Keratinocyte (primary cell): ENCODE measurements around the gene ASIC2. TPM values are rescaled to one million over a fixed set of nuclear protein-coding genes. Genes with fewer than 3 reads are reported as not detected.
"Not testable (repeated sequence)": the region's sequence is repeated elsewhere in the genome, so short reads cannot be mapped to it uniquely, and the experiment has no call there.

Source experiments
- DNase-seq: peaks from one replicate; pipeline ENCODE4 v3.0.0-alpha.2; 2011; ENCODE audit warnings: low read depth, missing footprints, low spot score
- FAIRE-seq: peaks from 2 replicates; lab custom pipeline; 2011; peaks lifted over from hg19 to GRCh38; lab: Jason Lieb, UNC
- H2AFZ ChIP-seq: 2 replicates; pipeline ENCODE4 v1.6.0; 2012; ENCODE audit warnings: low read length, control low read depth, inconsistent platforms; ENCODE audit not compliant: control insufficient read depth
- H3K27ac ChIP-seq: 2 replicates; pipeline ENCODE4 v1.5.1; 2011; ENCODE audit warnings: low read length; ENCODE audit not compliant: control insufficient read depth, insufficient read depth
- H3K27me3 ChIP-seq: 3 replicates; pipeline ENCODE4 v1.6.0; 2011; ENCODE audit warnings: low read length; ENCODE audit not compliant: control insufficient read depth, insufficient read depth; ENCODE audit errors: extremely low read depth
- H3K36me3 ChIP-seq, 2 experiments: 2 replicates in 1 of 2; 3 replicates in 1 of 2; pipeline ENCODE4 v1.5.1; 2011; ENCODE audit warnings: low read length in 2 of 2, mild to moderate bottlenecking in 1 of 2; ENCODE audit not compliant: control insufficient read depth in 2 of 2, insufficient read depth in 2 of 2; ENCODE audit errors: extremely low read depth in 1 of 2
- H3K4me1 ChIP-seq: 3 replicates; pipeline ENCODE4 v1.5.1; 2011; ENCODE audit warnings: low read length; ENCODE audit not compliant: control insufficient read depth, insufficient read depth; ENCODE audit errors: extremely low read depth
- H3K4me2 ChIP-seq: 3 replicates; pipeline ENCODE4 v1.6.0; 2011; ENCODE audit warnings: low read depth, low read length; ENCODE audit not compliant: control insufficient read depth, insufficient read depth; ENCODE audit errors: extremely low read depth
- H3K4me3 ChIP-seq, 3 experiments: fragments of 200-600 bp in 1 of 3; sonication (generic) in 1 of 3; 2 replicates in 2 of 3; 3 replicates in 1 of 3; pipeline ENCODE4 v1.5.1; 2011 to 2016; ENCODE audit warnings: low read length in 3 of 3, mild to moderate bottlenecking in 3 of 3, control low read depth in 2 of 3, inconsistent platforms in 1 of 3, low read depth in 1 of 3, mixed read lengths in 1 of 3, mixed run types in 1 of 3, moderate library complexity in 1 of 3; ENCODE audit not compliant: control insufficient read depth in 2 of 3, insufficient read depth in 2 of 3; ENCODE audit errors: extremely low read depth in 1 of 3
- H3K79me2 ChIP-seq: 2 replicates; pipeline ENCODE4 v1.6.0; 2012; ENCODE audit warnings: low read length; ENCODE audit not compliant: control insufficient read depth, insufficient read depth
- H3K9ac ChIP-seq: 3 replicates; pipeline ENCODE4 v1.6.0; 2011; ENCODE audit warnings: low read length; ENCODE audit not compliant: control insufficient read depth, insufficient read depth; ENCODE audit errors: extremely low read depth
- H3K9me1 ChIP-seq: 3 replicates; pipeline ENCODE4 v1.6.0; 2011; ENCODE audit warnings: low read length; ENCODE audit not compliant: control insufficient read depth, insufficient read depth; ENCODE audit errors: extremely low read depth
- H3K9me3 ChIP-seq: 2 replicates; pipeline ENCODE4 v1.5.1; 2012; ENCODE audit warnings: low read depth, low read length; ENCODE audit not compliant: control insufficient read depth
- H4K20me1 ChIP-seq: 3 replicates; pipeline ENCODE4 v1.6.0; 2011; ENCODE audit warnings: low read length; ENCODE audit not compliant: control insufficient read depth, insufficient read depth; ENCODE audit errors: extremely low read depth
- EZH2 ChIP-seq: IDR thresholded peaks from one replicate; pipeline ENCODE4 v1.6.1; 2012; ENCODE audit warnings: inconsistent platforms, mild to moderate bottlenecking, low read length, moderate library complexity
- dilution Hi-C: fragments of 300-500 bp; cut with MboI; formaldehyde crosslinking; loops from one replicate; pipeline ENCODE4 v1.7.0; 2020; ENCODE audit warnings: low sequenced_read_pairs; ENCODE audit not compliant: extremely low pct_ligation_motif_present
- polyA plus RNA-seq, 5 experiments: library from polyadenylated mRNA; depleted of rRNA in 3 of 5; stranded (reverse) in 3 of 5; stranded (forward) in 1 of 5; unstranded in 1 of 5; fragments of >200 nt; gene quantifications; 1 replicate in 1 of 5; 2 replicates in 3 of 5; 3 replicates in 1 of 5; pipeline versions ENCODE4 v1.2.1 to v1.2.3, GENCODE V29; 2011 to 2012; ENCODE audit warnings: missing spikeins in 2 of 5, low read depth in 1 of 5, low replicate concordance in 1 of 5
- TF ChIP-seq, protein P1 (sequence below), 3 experiments: IDR thresholded peaks in 1 of 3; conservative IDR thresholded peaks in 1 of 3; optimal IDR thresholded peaks in 1 of 3; 2 replicates in 2 of 3; 3 replicates in 1 of 3; pipeline versions ENCODE3 to v1.5.1; 2011; ENCODE audit warnings: low read length in 3 of 3, mild to moderate bottlenecking in 3 of 3, moderate library complexity in 2 of 3, control low read depth in 1 of 3, inconsistent platforms in 1 of 3; ENCODE audit not compliant: insufficient read depth in 2 of 3; ENCODE audit errors: extremely low read depth in 1 of 3

ASIC2 gene
- polyA plus RNA-seq, 1 donor (not counting 4 experiments of a cell fraction or from before 2014, with no cell fraction given), result not detected

GRCh38 chr17:32992321-32993033 lies 300.6 kb downstream of the ASIC2 start:
- peaks cover 2% of the 10 kb centered on the region for H3K4me1 ChIP-seq
- H2AFZ ChIP-seq, result no peak overlapping the region
- H3K9me3 ChIP-seq, result peaks cover 2% of the 10 kb centered on the region
- H3K27ac ChIP-seq, result no peak overlapping the region
- DNase-seq (no peak), FAIRE-seq (no peak)
- H3K9me1 ChIP-seq, result no peaks in the 10 kb centered on the region
- no peak overlapping the region for H3K4me2 ChIP-seq
- no peaks in the 10 kb centered on the region for H4K20me1 ChIP-seq
- H3K27me3 ChIP-seq, result peaks cover 15% of the 10 kb centered on the region
- dilution Hi-C loops, result no loop called here
- H3K36me3 ChIP-seq, result no peaks in the 10 kb centered on the region
- no peak for TF ChIP-seq EZH2
- TF ChIP-seq, protein P1, sequence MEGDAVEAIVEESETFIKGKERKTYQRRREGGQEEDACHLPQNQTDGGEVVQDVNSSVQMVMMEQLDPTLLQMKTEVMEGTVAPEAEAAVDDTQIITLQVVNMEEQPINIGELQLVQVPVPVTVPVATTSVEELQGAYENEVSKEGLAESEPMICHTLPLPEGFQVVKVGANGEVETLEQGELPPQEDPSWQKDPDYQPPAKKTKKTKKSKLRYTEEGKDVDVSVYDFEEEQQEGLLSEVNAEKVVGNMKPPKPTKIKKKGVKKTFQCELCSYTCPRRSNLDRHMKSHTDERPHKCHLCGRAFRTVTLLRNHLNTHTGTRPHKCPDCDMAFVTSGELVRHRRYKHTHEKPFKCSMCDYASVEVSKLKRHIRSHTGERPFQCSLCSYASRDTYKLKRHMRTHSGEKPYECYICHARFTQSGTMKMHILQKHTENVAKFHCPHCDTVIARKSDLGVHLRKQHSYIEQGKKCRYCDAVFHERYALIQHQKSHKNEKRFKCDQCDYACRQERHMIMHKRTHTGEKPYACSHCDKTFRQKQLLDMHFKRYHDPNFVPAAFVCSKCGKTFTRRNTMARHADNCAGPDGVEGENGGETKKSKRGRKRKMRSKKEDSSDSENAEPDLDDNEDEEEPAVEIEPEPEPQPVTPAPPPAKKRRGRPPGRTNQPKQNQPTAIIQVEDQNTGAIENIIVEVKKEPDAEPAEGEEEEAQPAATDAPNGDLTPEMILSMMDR (optimal IDR thresholded peaks at IDR 0.05 in 1 of 3, IDR thresholded peaks at IDR 0.05 in 1 of 3, conservative IDR thresholded peaks at IDR 0.05 in 1 of 3; ENCODE audit: extremely low read depth in 1 of 3, insufficient read depth in 2 of 3, low read length in 3 of 3), result no peak
- no peaks in the 10 kb centered on the region for H3K79me2 ChIP-seq
- H3K4me3 ChIP-seq, result no peak overlapping the region
- no peak overlapping the region for H3K9ac ChIP-seq

GRCh38 chr17:32988481-32989101 lies 304.5 kb downstream of the ASIC2 start:
- Histone ChIP-seq H3K4me2 (no peak overlapping the region), H4K20me1 (no peaks in the 10 kb centered on the region), H3K4me1 (no peaks in the 10 kb centered on the region), H3K9me1 (no peaks in the 10 kb centered on the region), H3K9ac (no peak overlapping the region), H3K9me3 (peaks cover 2% of the 10 kb centered on the region), H3K79me2 (no peaks in the 10 kb centered on the region), H2AFZ (no peak overlapping the region), H3K36me3 (no peaks in the 10 kb centered on the region), H3K4me3 (no peak overlapping the region), H3K27ac (no peak overlapping the region), H3K27me3 (peaks cover 12% of the 10 kb centered on the region)
- no peak for TF ChIP-seq EZH2
- TF ChIP-seq, protein P1 (optimal IDR thresholded peaks at IDR 0.05 in 1 of 3, IDR thresholded peaks at IDR 0.05 in 1 of 3, conservative IDR thresholded peaks at IDR 0.05 in 1 of 3; ENCODE audit: extremely low read depth in 1 of 3, insufficient read depth in 2 of 3, low read length in 3 of 3), result no peak
- DNase-seq (no peak), FAIRE-seq (no peak)
- dilution Hi-C loops, result no loop called here

DNA sequence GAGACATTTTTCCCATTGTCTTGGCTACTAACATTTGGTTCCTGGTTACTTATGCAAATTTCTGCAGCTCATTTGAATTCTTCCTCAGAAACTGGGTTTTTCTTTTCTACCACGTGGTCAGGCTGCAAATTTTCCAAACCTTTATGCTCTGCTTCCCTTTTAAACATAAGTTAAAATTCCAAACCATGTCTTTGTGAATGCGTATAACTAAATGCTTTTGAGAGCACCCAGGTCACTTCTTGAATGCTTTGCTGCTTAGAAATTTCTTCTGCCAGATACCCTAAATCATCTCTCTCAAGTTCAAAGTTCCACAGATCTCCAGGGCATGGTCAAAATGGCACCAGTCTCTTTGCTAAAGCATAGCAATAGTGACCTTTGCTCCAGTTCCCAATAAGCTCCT lies 305.2 kb downstream of the ASIC2 start:
- DNase-seq, H3K4me2 ChIP-seq, FAIRE-seq, H4K20me1 ChIP-seq, H2AFZ ChIP-seq, H3K9ac ChIP-seq, dilution Hi-C loops, H3K79me2 ChIP-seq, H3K9me3 ChIP-seq, H3K4me1 ChIP-seq, H3K27me3 ChIP-seq, H3K9me1 ChIP-seq, H3K4me3 ChIP-seq, H3K36me3 ChIP-seq, H3K27ac ChIP-seq: not testable (repeated sequence)
